Esophagus squamous epithelium (tissue), 5 donors: ENCODE results near the gene DMBX1. TPM values are rescaled to one million over a fixed set of nuclear protein-coding genes. Genes with fewer than 3 reads are reported as not detected.

Source experiments
- DNase-seq: peaks from one replicate; lab custom pipeline; 2025; lab: John Stamatoyannopoulos, UW
- H3K27ac ChIP-seq, 4 donors: fragments of 200-600 bp; sonication (generic); one replicate each; pipeline ENCODE4 v1.5.1; 2016 to 2019; ENCODE audit warnings: mild to moderate bottlenecking in 1 of 4
- H3K27me3 ChIP-seq, 4 donors: fragments of 200-600 bp; sonication (generic); 1 replicate in 3 of 4; 2 replicates in 1 of 4; pipeline versions ENCODE4 v1.5.1 to v1.6.0; 2017 to 2021; ENCODE audit warnings: antibody characterized with exemption in 1 of 4
- H3K36me3 ChIP-seq, 3 donors: fragments of 200-600 bp; sonication (generic); one replicate each; pipeline ENCODE4 v1.5.1; 2016 to 2019
- H3K4me1 ChIP-seq, 3 donors: fragments of 200-600 bp; sonication (generic); one replicate each; pipeline ENCODE4 v1.5.1; 2017 to 2019
- H3K4me3 ChIP-seq, 4 donors: fragments of 200-600 bp; sonication (generic); 1 replicate in 3 of 4; 2 replicates in 1 of 4; pipeline ENCODE4 v1.5.1; 2016 to 2019; ENCODE audit warnings: mild to moderate bottlenecking in 2 of 4, moderate library complexity in 1 of 4
- H3K9me3 ChIP-seq, 3 donors: fragments of 200-600 bp; sonication (generic); one replicate each; pipeline ENCODE4 v1.5.1; 2016 to 2019
- CTCF ChIP-seq, 6 experiments: fragments of 450-650 bp in 4 of 6; fragments of 200-600 bp in 2 of 6; sonication (generic) in 2 of 6; IDR thresholded peaks; one replicate each; pipeline ENCODE4 v1.5.1; 2016 to 2019; ENCODE audit warnings: antibody characterized with exemption in 6 of 6, mild to moderate bottlenecking in 4 of 6, moderate library complexity in 4 of 6
- POLR2A ChIP-seq, 4 donors: fragments of 450-650 bp; IDR thresholded peaks; one replicate each; pipeline ENCODE4 v1.6.1; 2017; ENCODE audit warnings: antibody characterized with exemption in 4 of 4, mild to moderate bottlenecking in 4 of 4, moderate library complexity in 3 of 4
- WGBS, 2 donors: methylation state at CpG; one replicate each; pipeline ENCODE4 v1.1.5; 2018; 5-methylcytosine and 5-hydroxymethylcytosine counted together
- intact Hi-C: fragments of 100-400 bp; cut with DNase I; formaldehyde crosslinking; loops from one replicate; pipeline ENCODE4 v1.15.0; 2022
- total RNA-seq, 4 donors: library from RNA; depleted of rRNA; stranded (reverse); fragments of >200 nt; gene quantifications; one replicate each; pipeline ENCODE4 v1.1.0, GENCODE V29; 2016
- donor health status: DM: yes; HTN: yes; CAD: no.

DMBX1 gene
- total RNA-seq, 4 donors from 2014 or later, result not detected

- Histone ChIP-seq H3K9me3 (no peaks in the 10 kb centered on the region), H3K4me1 (peaks cover 15 to 52% (median 20%) of the 10 kb centered on the region in 3 donors), H3K27me3 (peaks cover 0 to 72% (median 0%) of the 10 kb centered on the region in 4 donors), H3K4me3 (no peak overlapping the region), H3K36me3 (no peaks in the 10 kb centered on the region), H3K27ac (no peak overlapping the region)
- DNase-seq, result no peak
- 37 to 57% methylated on average over 6 to 9 of the region's 14 CpGs for WGBS, 2 donors
- intact Hi-C loops, result loop anchor here (5.0 kb wide), 1 partner anchor 49 kb away; no protein-coding TSS in a partner anchor
- no peak for TF ChIP-seq CTCF (IDR thresholded peaks at IDR 0.05)
These were observed 37.2 kb downstream of the DMBX1 start for GRCh38 chr1:46526691-46527291.

- intact Hi-C loops, result loop anchor here (5.0 kb wide), 1 partner anchor 50 kb away; no protein-coding TSS in a partner anchor
- Histone ChIP-seq H3K4me1 (peaks cover 11 to 46% (median 11%) of the 10 kb centered on the region in 3 donors), H3K4me3 (no peak overlapping the region), H3K36me3 (no peaks in the 10 kb centered on the region), H3K9me3 (no peaks in the 10 kb centered on the region), H3K27ac (no peak overlapping the region), H3K27me3 (peaks cover 0 to 81% (median 0%) of the 10 kb centered on the region in 4 donors)
- WGBS, 2 donors, result 29 to 67% methylated on average over 1 to 3 of the region's 3 CpGs
- peak; percentile 15 for DNase-seq
- no peak for TF ChIP-seq POLR2A (IDR thresholded peaks at IDR 0.05)
- peak; percentile 65 to 96 (median 94) for TF ChIP-seq CTCF (IDR thresholded peaks at IDR 0.05)
These were observed 38.0 kb downstream of the DMBX1 start for GRCh38 chr1:46527474-46528296.

- H3K4me3 ChIP-seq, result no peak overlapping the region
- H3K27me3 ChIP-seq, result peaks cover 0 to 86% (median 0%) of the 10 kb centered on the region in 4 donors
- intact Hi-C loops, result loop anchor here (5.0 kb wide), 1 partner anchor 51 kb away; no protein-coding TSS in a partner anchor
- WGBS, 2 donors, result 35 to 41% methylated on average over 8 to 11 of the region's 11 CpGs
- no peaks in the 10 kb centered on the region for H3K36me3 ChIP-seq
- peaks cover 4 to 45% (median 7%) of the 10 kb centered on the region in 3 donors for H3K4me1 ChIP-seq
- H3K27ac ChIP-seq, result no peak overlapping the region
- peak in 1 of 6 experiments; percentile 21 for TF ChIP-seq CTCF (IDR thresholded peaks at IDR 0.05)
- TF ChIP-seq POLR2A (IDR thresholded peaks at IDR 0.05), result no peak
- H3K9me3 ChIP-seq, result no peaks in the 10 kb centered on the region
- DNase-seq, result no peak
These were observed 38.8 kb downstream of the DMBX1 start for GRCh38 chr1:46528297-46528955.

- Histone ChIP-seq H3K27ac (no peak overlapping the region), H3K4me3 (no peak overlapping the region), H3K27me3 (peaks cover 0 to 91% (median 0%) of the 10 kb centered on the region in 4 donors), H3K36me3 (no peaks in the 10 kb centered on the region), H3K9me3 (no peaks in the 10 kb centered on the region), H3K4me1 (peaks cover 3 to 42% (median 8%) of the 10 kb centered on the region in 3 donors)
- intact Hi-C loops, result loop anchor here (5.0 kb wide), 1 partner anchor 52 kb away; no protein-coding TSS in a partner anchor
- WGBS, 2 donors, result 28 to 34% methylated on average over 4 of the region's 4 CpGs
- no peak for TF ChIP-seq POLR2A (IDR thresholded peaks at IDR 0.05)
- TF ChIP-seq CTCF (IDR thresholded peaks at IDR 0.05), result no peak
- no peak for DNase-seq
These were observed 39.5 kb downstream of the DMBX1 start for GRCh38 chr1:46529031-46529630.
